HCT116 (cell line): ENCODE results near the gene KNSTRN. TPM values are rescaled to one million over a fixed set of nuclear protein-coding genes. Genes with fewer than 3 reads are reported as not detected.

Experiments used
- ATAC-seq: fragments of 200-7000 bp; cut with Tn5 transposase; 2 replicates; pipeline ENCODE4 v1.9.1; 2020; ENCODE audit warnings: mild to moderate bottlenecking, moderate library complexity
- BruUV-seq: library from RNA; stranded (reverse); fragments of 400-500 nt; replicated peaks from 2 replicates; lab custom pipeline; 2021; lab: Mats Ljungman, UMichigan
- CTCF ChIA-PET: fragments of 300-600 bp; sonication (Branson Sonifier 250); formaldehyde crosslinking; loops from one replicate; lab custom pipeline; 2021; ENCODE audit warnings: antibody characterized with exemption; lab: Charles Lee
- POLR2A ChIA-PET: fragments of 300-600, 350-600 bp; sonication (Branson Sonifier 250); formaldehyde crosslinking; loops from one replicate; lab custom pipeline; 2021; ENCODE audit warnings: antibody characterized with exemption; lab: Charles Lee
- RAD21 ChIA-PET, 2 experiments: fragments of 300-600 bp; sonication (Branson Sonifier 250); formaldehyde crosslinking; loops; one replicate each; lab custom pipeline; 2023; ENCODE audit warnings: low total read pairs in 2 of 2; ENCODE audit not compliant: uncharacterized antibody in 2 of 2, unreplicated experiment in 2 of 2, low non-redundant PET in 1 of 2; lab: Charles Lee
- DNase-seq: peaks from one replicate; pipeline ENCODE4 v3.0.0-alpha.2; 2010; ENCODE audit warnings: low read depth, low spot score
- H2AFZ ChIP-seq: fragments of 200-600 bp; shearing (Covaris generic), sonication (generic); 2 replicates; pipeline ENCODE4 v1.6.1; 2017; ENCODE audit warnings: low read depth, mixed run types, mixed read lengths, antibody characterized with exemption, low read length; ENCODE audit not compliant: poor library complexity, severe bottlenecking
- H3K27ac ChIP-seq: 2 replicates; pipeline ENCODE4 v1.5.1; 2012; ENCODE audit warnings: low read depth, low read length
- H3K27me3 ChIP-seq: fragments of 200-600 bp; sonication (generic); 2 replicates; pipeline ENCODE4 v1.6.1; 2016; ENCODE audit warnings: mixed run types, low read length, mixed read lengths; ENCODE audit not compliant: insufficient read depth
- H3K36me3 ChIP-seq, 2 experiments: fragments of 200-500 bp in 1 of 2; fragments of 200-600 bp in 1 of 2; sonication (Bioruptor generic) in 1 of 2; sonication (generic) in 1 of 2; 2 replicates each; pipeline versions ENCODE4 v1.5.1 to v1.6.1; 2014 to 2016; ENCODE audit warnings: low read length in 2 of 2, inconsistent platforms in 1 of 2, mixed read lengths in 1 of 2, mixed run types in 1 of 2; ENCODE audit not compliant: insufficient read depth in 2 of 2, control insufficient read depth in 1 of 2
- H3K4me1 ChIP-seq, 2 experiments: fragments of 200-600 bp in 1 of 2; sonication (generic) in 1 of 2; 2 replicates each; pipeline versions ENCODE4 v1.5.1 to v1.6.1; 2012 to 2017; ENCODE audit warnings: low read length in 2 of 2, inconsistent platforms in 1 of 2, mild to moderate bottlenecking in 1 of 2, mixed read lengths in 1 of 2, mixed run types in 1 of 2, moderate library complexity in 1 of 2; ENCODE audit not compliant: insufficient read depth in 2 of 2, control insufficient read depth in 1 of 2
- H3K4me2 ChIP-seq: fragments of 200-600 bp; sonication (generic); 2 replicates; pipeline ENCODE4 v1.6.1; 2017; ENCODE audit warnings: mixed run types, low read length, mixed read lengths
- H3K4me3 ChIP-seq, 2 experiments: fragments of 200-600 bp in 1 of 2; sonication (generic) in 1 of 2; replicated peaks in 1 of 2; 2 replicates each; pipeline ENCODE4 v1.5.1; 2011 to 2016; ENCODE audit warnings: low read length in 2 of 2, control low read depth in 1 of 2, low read depth in 1 of 2, mild to moderate bottlenecking in 1 of 2, mixed read lengths in 1 of 2, mixed run types in 1 of 2
- H3K79me2 ChIP-seq: fragments of 200-600 bp; sonication (generic); 2 replicates; pipeline ENCODE4 v1.6.1; 2017; ENCODE audit warnings: mild to moderate bottlenecking, mixed run types, low read length, moderate library complexity, mixed read lengths; ENCODE audit not compliant: insufficient read depth
- H3K9ac ChIP-seq: fragments of 200-600 bp; sonication (generic); 2 replicates; pipeline ENCODE4 v1.6.1; 2016; ENCODE audit warnings: low read length, mixed read lengths
- H3K9me2 ChIP-seq: fragments of 200-600 bp; sonication (generic), shearing (Covaris generic); 2 replicates; pipeline ENCODE4 v1.6.1; 2017; ENCODE audit warnings: mixed run types, mild to moderate bottlenecking, moderate library complexity; ENCODE audit not compliant: insufficient read depth
- H3K9me3 ChIP-seq, 2 experiments: fragments of 200-500 bp in 1 of 2; fragments of 200-600 bp in 1 of 2; sonication (Bioruptor generic) in 1 of 2; sonication (generic) in 1 of 2; 2 replicates each; pipeline ENCODE4 v1.6.1; 2014 to 2017; ENCODE audit warnings: low read length in 2 of 2, mixed read lengths in 2 of 2, inconsistent platforms in 1 of 2, low read depth in 1 of 2, mild to moderate bottlenecking in 1 of 2, mixed run types in 1 of 2, moderate library complexity in 1 of 2; ENCODE audit not compliant: control insufficient read depth in 1 of 2, insufficient read depth in 1 of 2
- H4K20me1 ChIP-seq: fragments of 200-600 bp; sonication (generic), shearing (Covaris generic); 2 replicates; pipeline ENCODE4 v1.6.1; 2017; ENCODE audit warnings: mixed run types, mild to moderate bottlenecking, moderate library complexity; ENCODE audit not compliant: insufficient read depth
- CBX3 ChIP-seq: IDR thresholded peaks from 2 replicates; pipeline ENCODE4 v1.6.1; 2012; ENCODE audit warnings: low read depth
- CEBPB ChIP-seq: IDR thresholded peaks from 2 replicates; pipeline ENCODE4 v1.6.1; 2012; ENCODE audit warnings: low read depth
- EGR1 ChIP-seq: IDR thresholded peaks from 2 replicates; pipeline ENCODE4 v1.6.1; 2012; ENCODE audit warnings: low read depth
- SIN3A ChIP-seq: IDR thresholded peaks from 2 replicates; pipeline ENCODE4 v1.6.1; 2012; ENCODE audit warnings: low read depth
- YY1 ChIP-seq: IDR thresholded peaks from 2 replicates; pipeline ENCODE4 v1.6.1; 2011; ENCODE audit warnings: low read length, low read depth, moderate library complexity, mild to moderate bottlenecking; ENCODE audit not compliant: insufficient replicate concordance; ENCODE audit errors: extremely low read depth
- intact Hi-C: fragments of 100-400 bp; cut with micrococcal nuclease; formaldehyde crosslinking; loops from 2 replicates; pipeline ENCODE4 v1.10.0; 2022
- total RNA-seq: library from RNA; stranded (reverse); gene quantifications from one replicate; pipeline ENCODE4 v1.2.1, GENCODE V29; 2021; ENCODE audit not compliant: unreplicated experiment
- TF ChIP-seq, protein P1 (sequence below), 3 experiments: fragments of 200-600 bp in 1 of 3; sonication (generic) in 1 of 3; IDR thresholded peaks in 2 of 3; conservative IDR thresholded peaks in 1 of 3; 2 replicates each; pipeline ENCODE4 v1.5.1; 2012 to 2017; ENCODE audit warnings: low read depth in 2 of 3, low read length in 2 of 3, antibody characterized with exemption in 1 of 3, borderline replicate concordance in 1 of 3, control low read depth in 1 of 3, mild to moderate bottlenecking in 1 of 3, mixed read lengths in 1 of 3, mixed run types in 1 of 3, moderate library complexity in 1 of 3; ENCODE audit not compliant: insufficient read depth in 1 of 3
- TF ChIP-seq, protein P2 (sequence below): IDR thresholded peaks from 2 replicates; pipeline ENCODE4 v1.6.1; 2012

The KNSTRN gene
- total RNA-seq, 1 experiment from 2014 or later, result 84.1 TPM

DNA sequence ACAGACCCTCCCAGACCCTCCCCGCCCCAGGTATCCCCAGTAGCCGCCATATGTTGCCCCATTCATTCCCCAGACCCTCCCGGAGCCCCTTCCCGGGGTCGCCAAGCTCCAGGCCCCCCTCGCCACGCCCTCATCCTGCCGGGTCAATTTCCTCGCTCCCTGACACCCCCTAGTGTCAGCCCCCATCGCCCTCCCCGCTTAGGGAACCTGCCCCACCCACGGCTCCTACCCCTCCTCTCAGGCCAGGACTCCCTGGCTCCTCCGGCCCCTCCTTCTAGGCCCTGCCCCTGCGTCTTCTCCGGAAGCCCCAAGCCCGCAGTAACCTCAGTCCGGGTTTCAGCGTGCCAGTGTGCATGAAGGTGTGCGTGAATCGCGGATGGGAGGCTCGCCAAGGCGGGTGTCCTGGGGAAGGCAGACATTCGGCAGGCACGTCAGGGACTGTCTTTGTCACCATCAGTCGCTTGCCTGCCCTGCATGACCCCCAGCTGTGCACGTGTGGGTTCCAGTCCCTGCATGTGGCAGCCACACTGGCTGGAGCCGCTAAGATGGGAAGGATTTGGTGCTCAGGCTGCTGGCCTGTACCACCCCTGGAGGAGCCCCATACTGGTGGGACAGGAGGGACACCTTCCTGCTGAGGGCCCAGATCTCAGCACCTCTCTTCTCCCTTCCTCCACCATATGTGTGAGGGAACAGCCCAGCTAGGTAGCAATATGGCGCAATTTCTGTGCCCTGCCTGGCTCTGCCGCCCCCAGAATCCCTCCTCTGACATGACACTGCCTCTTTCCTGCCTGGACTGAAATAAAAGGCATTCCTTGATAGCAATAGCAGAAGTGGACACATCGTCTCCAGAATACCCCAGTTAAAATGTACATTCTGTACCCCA is 23.8 kb upstream of the KNSTRN start:
- no peak overlapping the region for H3K9ac ChIP-seq
- ChIA-PET CTCF (interaction anchor here (5.2 kb wide), 1 partner anchor 15 kb away, joined by 22 read pairs; no protein-coding TSS in a partner anchor), RAD21 (no interaction called here), POLR2A (no interaction called here)
- H3K9me2 ChIP-seq, result no peaks in the 10 kb centered on the region
- ATAC-seq (peak; percentile 71), DNase-seq (no peak)
- H3K9me3 ChIP-seq, result no peaks in the 10 kb centered on the region
- no TSS peak for BruUV-seq
- H3K4me3 ChIP-seq, result peak overlapping the region; percentile 65 to 67
- H2AFZ ChIP-seq, result peak overlapping the region; percentile 54
- peaks cover 17 to 30% of the 10 kb centered on the region in 2 experiments for H3K4me1 ChIP-seq
- no peaks in the 10 kb centered on the region for H3K36me3 ChIP-seq
- H3K4me2 ChIP-seq, result peak overlapping the region; percentile 83
- H3K27me3 ChIP-seq, result no peaks in the 10 kb centered on the region
- TF ChIP-seq YY1 (no peak), SIN3A (no peak), EGR1 (no peak), CBX3 (no peak), CEBPB (no peak)
- TF ChIP-seq, protein P1, sequence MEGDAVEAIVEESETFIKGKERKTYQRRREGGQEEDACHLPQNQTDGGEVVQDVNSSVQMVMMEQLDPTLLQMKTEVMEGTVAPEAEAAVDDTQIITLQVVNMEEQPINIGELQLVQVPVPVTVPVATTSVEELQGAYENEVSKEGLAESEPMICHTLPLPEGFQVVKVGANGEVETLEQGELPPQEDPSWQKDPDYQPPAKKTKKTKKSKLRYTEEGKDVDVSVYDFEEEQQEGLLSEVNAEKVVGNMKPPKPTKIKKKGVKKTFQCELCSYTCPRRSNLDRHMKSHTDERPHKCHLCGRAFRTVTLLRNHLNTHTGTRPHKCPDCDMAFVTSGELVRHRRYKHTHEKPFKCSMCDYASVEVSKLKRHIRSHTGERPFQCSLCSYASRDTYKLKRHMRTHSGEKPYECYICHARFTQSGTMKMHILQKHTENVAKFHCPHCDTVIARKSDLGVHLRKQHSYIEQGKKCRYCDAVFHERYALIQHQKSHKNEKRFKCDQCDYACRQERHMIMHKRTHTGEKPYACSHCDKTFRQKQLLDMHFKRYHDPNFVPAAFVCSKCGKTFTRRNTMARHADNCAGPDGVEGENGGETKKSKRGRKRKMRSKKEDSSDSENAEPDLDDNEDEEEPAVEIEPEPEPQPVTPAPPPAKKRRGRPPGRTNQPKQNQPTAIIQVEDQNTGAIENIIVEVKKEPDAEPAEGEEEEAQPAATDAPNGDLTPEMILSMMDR (IDR thresholded peaks at IDR 0.05 in 2 of 3, conservative IDR thresholded peaks at IDR 0.05 in 1 of 3; ENCODE audit: borderline replicate concordance in 1 of 3, insufficient read depth in 1 of 3, low read depth in 2 of 3, low read length in 2 of 3), result 0 out of 6 replicates have a peak, but pooled peaks of 2 of the 3 experiments have one; percentile 3 to 7
- TF ChIP-seq, protein P2, sequence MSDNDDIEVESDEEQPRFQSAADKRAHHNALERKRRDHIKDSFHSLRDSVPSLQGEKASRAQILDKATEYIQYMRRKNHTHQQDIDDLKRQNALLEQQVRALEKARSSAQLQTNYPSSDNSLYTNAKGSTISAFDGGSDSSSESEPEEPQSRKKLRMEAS, result no peak
- intact Hi-C loops, result no loop called here
- peak overlapping the region; percentile 8; the same call in 1 of the 2 replicates for H3K27ac ChIP-seq
- H4K20me1 ChIP-seq, result no peaks in the 10 kb centered on the region
- H3K79me2 ChIP-seq, result no peaks in the 10 kb centered on the region
